Vagina (tissue), 2 donors: ENCODE results near the gene LRRC75B.
"Not testable (repeated sequence)": the region's sequence is repeated elsewhere in the genome, so short reads cannot be mapped to it uniquely, and the experiment has no call there.

Experiments
- CTCF ChIP-seq, 3 experiments: fragments of 450-650 bp in 2 of 3; fragments of 200-600 bp in 1 of 3; sonication (generic) in 1 of 3; IDR thresholded peaks; one replicate each; pipeline ENCODE4 v1.5.1; 2017 to 2019; ENCODE audit warnings: antibody characterized with exemption in 3 of 3, mild to moderate bottlenecking in 2 of 3, moderate library complexity in 2 of 3
- POLR2A ChIP-seq, 2 donors: fragments of 450-650 bp; IDR thresholded peaks; one replicate each; pipeline ENCODE4 v1.6.1; 2017; ENCODE audit warnings: antibody characterized with exemption in 2 of 2, mild to moderate bottlenecking in 2 of 2, moderate library complexity in 2 of 2
- POLR2AphosphoS5 ChIP-seq, 2 donors: sonication (generic); formaldehyde crosslinking; IDR thresholded peaks; one replicate each; pipeline ENCODE4 v1.9.0; 2017; ENCODE audit warnings: antibody characterized with exemption in 2 of 2, mild to moderate bottlenecking in 2 of 2, low read depth in 1 of 2; ENCODE audit not compliant: insufficient read depth in 1 of 2

GRCh38 chr22:24636513-24636912 lies 43.6 kb upstream of the LRRC75B start:
- TF ChIP-seq POLR2A (IDR thresholded peaks at IDR 0.05); CTCF (IDR thresholded peaks at IDR 0.05); POLR2AphosphoS5 (IDR thresholded peaks at IDR 0.05; ENCODE audit: insufficient read depth in 1 of 2, low read depth in 1 of 2): not testable (repeated sequence)
